Osteoblast (primary cell): ENCODE measurements around the gene ARID4B. TPM values are rescaled to one million over a fixed set of nuclear protein-coding genes. Genes with fewer than 3 reads are reported as not detected.
"Not testable (repeated sequence)": the region's sequence is repeated elsewhere in the genome, so short reads cannot be mapped to it uniquely, and the experiment has no call there.

ENCODE experiments used
- DNase-seq: peaks from one replicate; pipeline ENCODE4 v3.0.0; 2011; ENCODE audit warnings: low spot score, mixed read lengths; ENCODE audit not compliant: insufficient read length; ENCODE audit errors: missing footprints
- H2AFZ ChIP-seq: 2 replicates; pipeline ENCODE4 v1.6.0; 2011; ENCODE audit warnings: mild to moderate bottlenecking, low read length
- H3K27ac ChIP-seq: 2 replicates; pipeline ENCODE4 v1.5.1; 2011; ENCODE audit warnings: mild to moderate bottlenecking, low read depth, low read length, moderate library complexity
- H3K27me3 ChIP-seq: 2 replicates; pipeline ENCODE4 v1.6.0; 2012; ENCODE audit warnings: mild to moderate bottlenecking, control low read depth, inconsistent platforms, low read length, moderate library complexity; ENCODE audit not compliant: insufficient read depth
- H3K36me3 ChIP-seq: 2 replicates; pipeline ENCODE4 v1.5.1; 2011; ENCODE audit warnings: mild to moderate bottlenecking, low read length, control low read depth, moderate library complexity; ENCODE audit not compliant: insufficient read depth
- H3K4me1 ChIP-seq: 2 replicates; pipeline ENCODE4 v1.5.1; 2011; ENCODE audit warnings: mild to moderate bottlenecking, low read length, control low read depth, moderate library complexity; ENCODE audit not compliant: insufficient read depth
- H3K4me2 ChIP-seq: 2 replicates; pipeline ENCODE4 v1.6.0; 2011; ENCODE audit warnings: mild to moderate bottlenecking, low read length; ENCODE audit not compliant: insufficient read depth
- H3K4me3 ChIP-seq: fragments of 200-600 bp; sonication (generic); 3 replicates; pipeline ENCODE4 v1.5.1; 2012; ENCODE audit warnings: mild to moderate bottlenecking, low read length, inconsistent platforms; ENCODE audit not compliant: insufficient read depth
- H3K79me2 ChIP-seq: 2 replicates; pipeline ENCODE4 v1.6.0; 2012; ENCODE audit warnings: mild to moderate bottlenecking, low read length, control low read depth, inconsistent platforms; ENCODE audit not compliant: insufficient read depth
- H3K9me3 ChIP-seq: 2 replicates; pipeline ENCODE4 v1.5.1; 2011; ENCODE audit warnings: low read depth, low read length, control low read depth
- H4K20me1 ChIP-seq: 2 replicates; pipeline ENCODE4 v1.6.0; 2012; ENCODE audit warnings: mild to moderate bottlenecking, low read length, control low read depth; ENCODE audit not compliant: insufficient read depth
- total RNA-seq: library from RNA; depleted of rRNA; stranded (reverse); fragments of >200 nt; gene quantifications from 2 replicates; pipeline ENCODE4 v1.2.3, GENCODE V29; 2012
- TF ChIP-seq, protein P1 (sequence below): IDR thresholded peaks from 2 replicates; pipeline ENCODE4 v1.5.1; 2011; ENCODE audit warnings: mild to moderate bottlenecking, low read depth, low read length, moderate library complexity; ENCODE audit errors: extremely low read depth

Gene ARID4B
- total RNA-seq, 1 donor, result 33.7 TPM

DNA sequence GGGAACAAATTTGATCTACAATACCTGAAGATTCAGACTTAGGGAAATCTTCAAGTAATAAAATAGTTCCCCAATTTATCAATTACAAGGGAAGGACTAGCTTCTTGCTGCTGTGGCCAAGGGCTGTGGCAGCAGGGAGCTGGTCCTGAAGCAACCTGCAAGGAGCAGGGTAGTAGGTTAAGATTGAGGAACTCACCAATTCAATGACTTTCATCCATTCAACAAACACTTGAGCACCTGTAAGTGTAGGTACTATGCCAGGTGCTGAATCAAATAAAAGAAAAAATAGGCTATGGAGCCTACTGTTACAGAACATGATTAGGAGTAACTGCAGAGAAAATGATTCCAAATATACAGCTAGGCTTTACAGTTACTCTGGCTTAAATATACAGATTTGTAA, 102.7 kb downstream of the ARID4B start:
- DNase-seq, result no peak
- no peaks in the 10 kb centered on the region for H3K79me2 ChIP-seq

GRCh38 chr1:235221653-235222375, 106.2 kb downstream of the ARID4B start:
- Histone ChIP-seq H3K4me3 (no peak overlapping the region), H2AFZ (no peak overlapping the region), H3K27me3 (no peaks in the 10 kb centered on the region), H4K20me1 (no peaks in the 10 kb centered on the region), H3K9me3 (no peaks in the 10 kb centered on the region), H3K4me1 (no peaks in the 10 kb centered on the region), H3K79me2 (no peaks in the 10 kb centered on the region), H3K36me3 (peaks cover 30% of the 10 kb centered on the region), H3K27ac (no peak overlapping the region), H3K4me2 (no peak overlapping the region)
- TF ChIP-seq, protein P1, sequence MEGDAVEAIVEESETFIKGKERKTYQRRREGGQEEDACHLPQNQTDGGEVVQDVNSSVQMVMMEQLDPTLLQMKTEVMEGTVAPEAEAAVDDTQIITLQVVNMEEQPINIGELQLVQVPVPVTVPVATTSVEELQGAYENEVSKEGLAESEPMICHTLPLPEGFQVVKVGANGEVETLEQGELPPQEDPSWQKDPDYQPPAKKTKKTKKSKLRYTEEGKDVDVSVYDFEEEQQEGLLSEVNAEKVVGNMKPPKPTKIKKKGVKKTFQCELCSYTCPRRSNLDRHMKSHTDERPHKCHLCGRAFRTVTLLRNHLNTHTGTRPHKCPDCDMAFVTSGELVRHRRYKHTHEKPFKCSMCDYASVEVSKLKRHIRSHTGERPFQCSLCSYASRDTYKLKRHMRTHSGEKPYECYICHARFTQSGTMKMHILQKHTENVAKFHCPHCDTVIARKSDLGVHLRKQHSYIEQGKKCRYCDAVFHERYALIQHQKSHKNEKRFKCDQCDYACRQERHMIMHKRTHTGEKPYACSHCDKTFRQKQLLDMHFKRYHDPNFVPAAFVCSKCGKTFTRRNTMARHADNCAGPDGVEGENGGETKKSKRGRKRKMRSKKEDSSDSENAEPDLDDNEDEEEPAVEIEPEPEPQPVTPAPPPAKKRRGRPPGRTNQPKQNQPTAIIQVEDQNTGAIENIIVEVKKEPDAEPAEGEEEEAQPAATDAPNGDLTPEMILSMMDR, result no peak
- no peak for DNase-seq

More for the DNA sequence above, 102.7 kb downstream of the ARID4B start:
- Histone ChIP-seq H3K4me1 (no peaks in the 10 kb centered on the region), H2AFZ (no peak overlapping the region), H4K20me1 (no peaks in the 10 kb centered on the region), H3K36me3 (peaks cover 40% of the 10 kb centered on the region), H3K4me2 (no peak overlapping the region), H3K27ac (no peak overlapping the region), H3K9me3 (no peaks in the 10 kb centered on the region), H3K27me3 (no peaks in the 10 kb centered on the region), H3K4me3 (no peak overlapping the region)
- TF ChIP-seq, protein P1, result no peak

DNA sequence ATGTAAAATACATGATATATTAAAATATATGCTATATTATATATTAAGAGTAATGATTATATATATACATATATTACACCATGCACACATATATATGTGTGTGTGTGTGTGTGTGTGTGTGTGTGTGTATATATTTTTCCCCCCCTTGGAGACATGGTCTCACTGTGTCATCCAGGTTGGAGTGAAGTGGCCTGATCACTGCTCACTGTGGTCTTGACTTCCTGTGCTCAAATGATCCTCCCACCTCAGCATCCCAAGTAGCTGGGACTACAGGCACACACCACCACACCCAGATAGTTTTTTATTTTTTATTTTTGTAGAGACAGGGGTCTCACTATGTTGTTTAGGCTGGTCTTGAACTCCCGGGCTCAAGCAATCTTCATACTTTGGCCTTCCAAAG, 112.5 kb downstream of the ARID4B start:
- Histone ChIP-seq H3K4me1 (no peaks in the 10 kb centered on the region), H3K9me3 (no peaks in the 10 kb centered on the region), H2AFZ (no peak overlapping the region), H3K4me3 (no peak overlapping the region), H3K4me2 (no peak overlapping the region), H3K79me2 (no peaks in the 10 kb centered on the region), H3K36me3 (peaks cover 23% of the 10 kb centered on the region), H3K27ac (no peak overlapping the region), H4K20me1 (no peaks in the 10 kb centered on the region), H3K27me3 (no peaks in the 10 kb centered on the region)
- DNase-seq, result no peak
- TF ChIP-seq, protein P1, result no peak

GRCh38 chr1:235214962-235215361, 113.0 kb downstream of the ARID4B start:
- peaks cover 25% of the 10 kb centered on the region for H3K36me3 ChIP-seq
- not testable (repeated sequence) for H3K4me3 ChIP-seq, H3K27me3 ChIP-seq, H3K9me3 ChIP-seq, H3K27ac ChIP-seq, H3K4me1 ChIP-seq, H4K20me1 ChIP-seq, H3K79me2 ChIP-seq, DNase-seq, H3K4me2 ChIP-seq, H2AFZ ChIP-seq
